Natural killer cell (primary cell): ENCODE results near the gene NRCAM. TPM values are rescaled to one million over a fixed set of nuclear protein-coding genes. Genes with fewer than 3 reads are reported as not detected.

Experiments
- ATAC-seq, 3 donors: fragments of 150-1000 bp in 2 of 3; fragments of 200-7000 bp in 1 of 3; cut with Tn5 transposase; 1 replicate in 1 of 3; 2 replicates in 2 of 3; pipeline ENCODE4 v1.10.0; 2021; ENCODE audit warnings: mild to moderate bottlenecking in 2 of 3, moderate library complexity in 2 of 3
- DNase-seq, 2 donors: peaks; one replicate each; pipeline versions ENCODE4 v3.0.0 to v3.0.0-alpha.2; 2013 to 2021; ENCODE audit warnings: mixed read lengths in 1 of 2
- H3K27ac ChIP-seq: one replicate; pipeline ENCODE4 v1.5.1; 2013; ENCODE audit warnings: mild to moderate bottlenecking, low read length
- H3K27me3 ChIP-seq: one replicate; pipeline ENCODE4 v1.6.1; 2013; ENCODE audit warnings: low read length; ENCODE audit not compliant: control insufficient read depth, insufficient read depth
- H3K36me3 ChIP-seq: one replicate; pipeline ENCODE4 v1.6.1; 2013; ENCODE audit warnings: low read length; ENCODE audit not compliant: control insufficient read depth, insufficient read depth
- H3K4me1 ChIP-seq: one replicate; pipeline ENCODE4 v1.6.1; 2013; ENCODE audit warnings: low read length; ENCODE audit not compliant: control insufficient read depth, insufficient read depth
- H3K4me3 ChIP-seq: one replicate; pipeline ENCODE4 v1.5.1; 2013; ENCODE audit warnings: low read length
- H3K9me3 ChIP-seq: one replicate; pipeline ENCODE4 v1.6.1; 2013; ENCODE audit warnings: low read length; ENCODE audit not compliant: control insufficient read depth, insufficient read depth
- H3K27ac Mint-ChIP-seq, 2 donors: one replicate each; pipeline ENCODE4 v1.8.0; 2022; ENCODE audit warnings: mild to moderate bottlenecking in 2 of 2, mixed read lengths in 2 of 2, moderate library complexity in 1 of 2
- H3K27me3 Mint-ChIP-seq, 2 donors: one replicate each; pipeline ENCODE4 v1.8.0; 2022; ENCODE audit warnings: low read depth in 2 of 2, mixed read lengths in 2 of 2
- H3K36me3 Mint-ChIP-seq: one replicate; pipeline ENCODE4 v1.8.0; 2022; ENCODE audit warnings: mixed read lengths
- H3K4me1 Mint-ChIP-seq, 2 donors: one replicate each; pipeline ENCODE4 v1.8.0; 2022; ENCODE audit warnings: mixed read lengths in 2 of 2
- H3K4me3 Mint-ChIP-seq: one replicate; pipeline ENCODE4 v1.8.0; 2022; ENCODE audit warnings: mild to moderate bottlenecking, moderate library complexity, mixed read lengths
- H3K9me3 Mint-ChIP-seq, 2 donors: one replicate each; pipeline ENCODE4 v1.8.0; 2022; ENCODE audit warnings: mixed read lengths in 2 of 2
- WGBS: methylation state at CpG from one replicate; pipeline ENCODE4 v1.1.7; 2013; ENCODE audit warnings: missing lambda C conversion rate; ENCODE audit not compliant: insufficient coverage; 5-methylcytosine and 5-hydroxymethylcytosine counted together
- intact Hi-C: fragments of 100-400 bp; cut with micrococcal nuclease; formaldehyde crosslinking; loops from one replicate; pipeline ENCODE4 v1.14.2; 2022
- total RNA-seq, 4 donors: library from RNA; stranded (reverse); fragments of 120-200 nt in 1 of 4; gene quantifications; one replicate each; pipeline versions ENCODE4 v1.2.3 to v1.2.4, GENCODE V29; 2013 to 2022
- TF ChIP-seq, protein P1 (sequence below): fragments of 200-600 bp; IDR thresholded peaks from one replicate; pipeline ENCODE4 v1.8.0; 2022; ENCODE audit warnings: antibody characterized with exemption

The NRCAM gene
- total RNA-seq, 3 donors from 2014 or later (not counting 1 experiment from before 2014, with no cell fraction given), result 0.27 to 0.95 (median 0.52) TPM

DNA sequence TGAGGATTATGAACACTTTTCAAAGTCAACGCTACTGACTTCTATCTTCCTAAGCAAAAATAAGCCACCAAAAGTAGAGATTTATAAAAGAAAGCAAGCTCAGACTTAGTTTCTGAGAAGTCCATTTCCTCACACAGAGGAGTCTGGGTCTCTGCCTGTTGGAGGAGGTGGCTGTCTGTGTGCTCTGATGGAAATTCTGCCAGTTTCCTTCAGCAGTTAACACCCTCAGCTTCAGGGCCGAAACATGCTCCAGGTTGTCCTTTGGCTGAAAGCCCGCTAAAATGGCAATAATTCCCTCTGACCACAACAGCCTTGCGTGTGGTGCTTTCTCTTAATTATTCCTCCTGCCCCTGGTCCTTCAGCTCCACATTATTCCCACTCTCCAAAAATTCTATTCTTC lies 198.3 kb downstream of the NRCAM start:
- Mint-ChIP-seq H3K27me3 (peaks cover 0 to 3% of the 10 kb centered on the region in 2 donors), H3K9me3 (peaks cover 3 to 5% of the 10 kb centered on the region in 2 donors), H3K27ac (no peak overlapping the region), H3K4me3 (no peak overlapping the region), H3K36me3 (no peaks in the 10 kb centered on the region), H3K4me1 (no peaks in the 10 kb centered on the region)
- H3K9me3 ChIP-seq, result no peaks in the 10 kb centered on the region
- ATAC-seq (no peak), DNase-seq (no peak)
- intact Hi-C loops, result no loop called here
- H3K36me3 ChIP-seq, result no peaks in the 10 kb centered on the region
- TF ChIP-seq, protein P1, sequence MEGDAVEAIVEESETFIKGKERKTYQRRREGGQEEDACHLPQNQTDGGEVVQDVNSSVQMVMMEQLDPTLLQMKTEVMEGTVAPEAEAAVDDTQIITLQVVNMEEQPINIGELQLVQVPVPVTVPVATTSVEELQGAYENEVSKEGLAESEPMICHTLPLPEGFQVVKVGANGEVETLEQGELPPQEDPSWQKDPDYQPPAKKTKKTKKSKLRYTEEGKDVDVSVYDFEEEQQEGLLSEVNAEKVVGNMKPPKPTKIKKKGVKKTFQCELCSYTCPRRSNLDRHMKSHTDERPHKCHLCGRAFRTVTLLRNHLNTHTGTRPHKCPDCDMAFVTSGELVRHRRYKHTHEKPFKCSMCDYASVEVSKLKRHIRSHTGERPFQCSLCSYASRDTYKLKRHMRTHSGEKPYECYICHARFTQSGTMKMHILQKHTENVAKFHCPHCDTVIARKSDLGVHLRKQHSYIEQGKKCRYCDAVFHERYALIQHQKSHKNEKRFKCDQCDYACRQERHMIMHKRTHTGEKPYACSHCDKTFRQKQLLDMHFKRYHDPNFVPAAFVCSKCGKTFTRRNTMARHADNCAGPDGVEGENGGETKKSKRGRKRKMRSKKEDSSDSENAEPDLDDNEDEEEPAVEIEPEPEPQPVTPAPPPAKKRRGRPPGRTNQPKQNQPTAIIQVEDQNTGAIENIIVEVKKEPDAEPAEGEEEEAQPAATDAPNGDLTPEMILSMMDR, result no peak
- H3K27me3 ChIP-seq, result no peaks in the 10 kb centered on the region
- 91% methylated on average over 4 of the region's 4 CpGs for WGBS
- H3K4me1 ChIP-seq, result no peaks in the 10 kb centered on the region
- H3K27ac ChIP-seq, result no peak overlapping the region
- H3K4me3 ChIP-seq, result no peak overlapping the region

GRCh38 chr7:108254259-108254658 lies 202.0 kb downstream of the NRCAM start:
- no peak overlapping the region for H3K27ac Mint-ChIP-seq
- H3K4me1 Mint-ChIP-seq, result no peaks in the 10 kb centered on the region
- no peak overlapping the region for H3K4me3 ChIP-seq
- H3K27ac ChIP-seq, result no peak overlapping the region
- ATAC-seq (no peak), DNase-seq (no peak)
- TF ChIP-seq, protein P1, result no peak
- H3K27me3 Mint-ChIP-seq, result peaks cover 0 to 8% of the 10 kb centered on the region in 2 donors
- no peaks in the 10 kb centered on the region for H3K36me3 Mint-ChIP-seq
- H3K4me1 ChIP-seq, result no peaks in the 10 kb centered on the region
- no peaks in the 10 kb centered on the region for H3K27me3 ChIP-seq
- intact Hi-C loops, result no loop called here
- peaks cover under 1 to 2% of the 10 kb centered on the region in 2 donors for H3K9me3 Mint-ChIP-seq
- H3K36me3 ChIP-seq, result no peaks in the 10 kb centered on the region
- no peaks in the 10 kb centered on the region for H3K9me3 ChIP-seq
- H3K4me3 Mint-ChIP-seq, result no peak overlapping the region
- WGBS, result 93% methylated on average over 1 of the region's 2 CpGs

DNA sequence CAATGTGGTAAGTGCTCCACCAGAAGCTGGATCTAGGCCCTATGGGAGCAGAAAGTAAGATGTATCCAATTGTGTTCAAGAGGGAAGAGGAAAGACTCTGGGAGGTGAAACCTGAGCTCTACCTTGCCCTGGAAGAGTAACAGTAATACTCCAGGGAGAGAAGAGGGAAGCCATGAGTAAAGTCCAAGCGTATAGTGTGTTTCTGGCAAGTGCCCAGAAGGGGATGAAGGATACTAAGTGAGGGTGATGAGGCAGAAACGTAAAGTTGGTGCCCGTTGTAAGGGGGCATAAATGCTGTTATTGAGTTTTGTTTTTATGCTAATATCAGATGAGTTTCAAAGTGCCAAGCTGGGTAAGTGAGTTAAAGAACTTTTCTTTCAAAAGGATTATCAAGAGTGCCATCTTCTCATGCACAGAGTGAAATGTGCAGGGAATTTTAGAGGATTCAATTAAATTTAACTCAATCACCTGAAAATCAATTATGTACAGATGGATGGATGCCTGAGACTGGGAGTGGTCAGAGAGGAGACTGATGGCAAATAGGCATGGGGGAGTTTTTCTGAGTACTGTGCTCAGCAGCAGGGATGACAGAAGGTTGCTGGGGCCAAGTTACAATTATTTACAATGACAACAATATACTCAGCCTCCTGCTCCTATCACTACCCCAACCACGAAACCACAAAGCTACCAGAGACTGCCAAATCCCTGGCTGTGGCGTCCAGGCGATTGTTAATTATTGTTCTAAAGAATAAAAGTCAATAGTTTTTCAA lies 202.8 kb downstream of the NRCAM start:
- Histone ChIP-seq H3K36me3 (no peaks in the 10 kb centered on the region), H3K4me3 (no peak overlapping the region), H3K27ac (no peak overlapping the region), H3K4me1 (no peaks in the 10 kb centered on the region), H3K9me3 (no peaks in the 10 kb centered on the region), H3K27me3 (no peaks in the 10 kb centered on the region)
- TF ChIP-seq, protein P1, result no peak
- peaks cover 0 to 8% of the 10 kb centered on the region in 2 donors for H3K27me3 Mint-ChIP-seq
- H3K27ac Mint-ChIP-seq, result no peak overlapping the region
- H3K4me3 Mint-ChIP-seq, result no peak overlapping the region
- 85% methylated on average over 4 of the region's 6 CpGs for WGBS
- DNase-seq (no peak), ATAC-seq (no peak)
- H3K36me3 Mint-ChIP-seq, result no peaks in the 10 kb centered on the region
- intact Hi-C loops, result no loop called here
- peaks cover 0 to 2% of the 10 kb centered on the region in 2 donors for H3K9me3 Mint-ChIP-seq
- no peaks in the 10 kb centered on the region for H3K4me1 Mint-ChIP-seq

DNA sequence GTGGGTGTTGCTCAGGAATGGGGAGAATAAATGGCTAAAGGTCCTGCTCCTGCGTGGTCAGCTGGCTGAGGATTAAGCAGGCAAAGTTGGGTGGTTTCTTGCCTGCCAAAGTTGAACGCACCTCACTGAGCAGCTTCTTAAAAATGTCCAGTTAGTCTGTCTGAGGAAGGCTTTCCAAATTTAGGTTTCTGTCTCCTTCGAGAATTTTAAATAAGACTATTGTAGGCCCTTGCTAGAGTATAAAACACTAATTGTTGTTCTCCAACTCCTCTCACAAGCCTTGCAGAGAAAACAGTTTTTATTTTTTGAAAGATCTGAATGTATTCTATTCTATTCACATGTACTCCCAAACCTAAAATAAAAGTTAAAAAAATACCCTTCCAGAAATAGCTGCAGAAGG lies 204.1 kb downstream of the NRCAM start:
- no peaks in the 10 kb centered on the region for H3K4me1 ChIP-seq
- DNase-seq, result no peak
- Mint-ChIP-seq H3K4me3 (no peak overlapping the region), H3K27me3 (peaks cover 0 to 8% of the 10 kb centered on the region in 2 donors), H3K4me1 (no peaks in the 10 kb centered on the region), H3K27ac (no peak overlapping the region), H3K36me3 (no peaks in the 10 kb centered on the region), H3K9me3 (peaks cover 0 to 3% of the 10 kb centered on the region in 2 donors)
- intact Hi-C loops, result no loop called here
- no peak overlapping the region for H3K4me3 ChIP-seq
- no peaks in the 10 kb centered on the region for H3K9me3 ChIP-seq
- H3K36me3 ChIP-seq, result no peaks in the 10 kb centered on the region
- H3K27ac ChIP-seq, result no peak overlapping the region
- H3K27me3 ChIP-seq, result no peaks in the 10 kb centered on the region
- WGBS, result 88% methylated on average over 3 of the region's 3 CpGs
- no peak for ATAC-seq
- TF ChIP-seq, protein P1, result no peak
